ENCODE measurements around the gene LRRIQ4.

DNA sequence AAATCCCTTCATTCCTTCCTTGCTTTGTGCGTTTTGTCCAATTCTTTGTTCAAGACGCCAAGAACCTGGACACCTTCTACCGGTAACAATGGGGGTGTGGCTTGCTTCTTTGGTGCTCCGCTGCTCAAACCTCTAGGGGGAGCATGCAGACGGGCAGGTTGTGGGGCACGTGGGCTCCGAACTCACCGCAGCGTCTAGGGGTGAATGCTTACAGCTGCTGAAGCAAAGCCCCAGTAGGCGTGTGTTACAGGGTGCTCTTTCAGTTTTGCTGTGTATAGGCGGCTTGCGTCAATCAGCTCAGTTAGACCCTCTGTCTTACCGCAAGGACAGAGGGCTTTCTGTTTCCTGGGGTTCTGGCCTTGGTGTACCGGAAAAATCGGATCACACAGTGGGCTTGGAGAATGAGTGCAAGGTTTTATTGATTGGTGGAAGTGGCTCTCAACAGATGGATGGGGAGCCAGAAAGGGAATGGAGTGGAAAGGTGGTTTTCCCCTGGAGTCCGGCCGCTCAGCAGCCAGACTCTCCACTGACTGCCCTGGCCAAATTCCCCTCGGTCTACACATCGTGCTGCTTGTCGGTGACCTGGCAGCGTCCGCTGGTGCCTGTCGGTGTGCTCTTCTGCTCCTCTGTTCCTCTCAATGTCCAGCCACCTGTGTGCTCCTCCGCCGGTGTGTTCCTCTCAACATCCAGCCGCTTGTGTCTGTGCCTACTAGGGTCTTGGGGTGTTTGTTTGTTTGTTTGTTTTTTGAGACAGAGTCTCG, 1.3 kb downstream of the LRRIQ4 start:
- no peak for TF ChIP-seq FOXA2 (IDR thresholded peaks at IDR 0.05)
- TF ChIP-seq, protein P1, sequence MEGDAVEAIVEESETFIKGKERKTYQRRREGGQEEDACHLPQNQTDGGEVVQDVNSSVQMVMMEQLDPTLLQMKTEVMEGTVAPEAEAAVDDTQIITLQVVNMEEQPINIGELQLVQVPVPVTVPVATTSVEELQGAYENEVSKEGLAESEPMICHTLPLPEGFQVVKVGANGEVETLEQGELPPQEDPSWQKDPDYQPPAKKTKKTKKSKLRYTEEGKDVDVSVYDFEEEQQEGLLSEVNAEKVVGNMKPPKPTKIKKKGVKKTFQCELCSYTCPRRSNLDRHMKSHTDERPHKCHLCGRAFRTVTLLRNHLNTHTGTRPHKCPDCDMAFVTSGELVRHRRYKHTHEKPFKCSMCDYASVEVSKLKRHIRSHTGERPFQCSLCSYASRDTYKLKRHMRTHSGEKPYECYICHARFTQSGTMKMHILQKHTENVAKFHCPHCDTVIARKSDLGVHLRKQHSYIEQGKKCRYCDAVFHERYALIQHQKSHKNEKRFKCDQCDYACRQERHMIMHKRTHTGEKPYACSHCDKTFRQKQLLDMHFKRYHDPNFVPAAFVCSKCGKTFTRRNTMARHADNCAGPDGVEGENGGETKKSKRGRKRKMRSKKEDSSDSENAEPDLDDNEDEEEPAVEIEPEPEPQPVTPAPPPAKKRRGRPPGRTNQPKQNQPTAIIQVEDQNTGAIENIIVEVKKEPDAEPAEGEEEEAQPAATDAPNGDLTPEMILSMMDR (IDR thresholded peaks at IDR 0.05; ENCODE audit: low read depth, low read length, missing input control): peak; percentile 8
- no peak for TF ChIP-seq JUND (IDR thresholded peaks at IDR 0.05)
- TF ChIP-seq HNF4G (IDR thresholded peaks at IDR 0.05): no peak
- TF ChIP-seq SP1 (IDR thresholded peaks at IDR 0.05): no peak
- TF ChIP-seq, protein P2, sequence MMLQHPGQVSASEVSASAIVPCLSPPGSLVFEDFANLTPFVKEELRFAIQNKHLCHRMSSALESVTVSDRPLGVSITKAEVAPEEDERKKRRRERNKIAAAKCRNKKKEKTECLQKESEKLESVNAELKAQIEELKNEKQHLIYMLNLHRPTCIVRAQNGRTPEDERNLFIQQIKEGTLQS (IDR thresholded peaks at IDR 0.05): no peak
- TF ChIP-seq TAF1 (conservative IDR thresholded peaks at IDR 0.05): no peak
- no peak for TF ChIP-seq EGR1 (IDR thresholded peaks at IDR 0.05; ENCODE audit: low read depth in 2 of 2)
- TF ChIP-seq, protein P3, sequence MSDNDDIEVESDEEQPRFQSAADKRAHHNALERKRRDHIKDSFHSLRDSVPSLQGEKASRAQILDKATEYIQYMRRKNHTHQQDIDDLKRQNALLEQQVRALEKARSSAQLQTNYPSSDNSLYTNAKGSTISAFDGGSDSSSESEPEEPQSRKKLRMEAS (IDR thresholded peaks at IDR 0.05): no peak
- no peak for TF ChIP-seq NR2F2 (IDR thresholded peaks at IDR 0.05)
- TF ChIP-seq, protein P4, sequence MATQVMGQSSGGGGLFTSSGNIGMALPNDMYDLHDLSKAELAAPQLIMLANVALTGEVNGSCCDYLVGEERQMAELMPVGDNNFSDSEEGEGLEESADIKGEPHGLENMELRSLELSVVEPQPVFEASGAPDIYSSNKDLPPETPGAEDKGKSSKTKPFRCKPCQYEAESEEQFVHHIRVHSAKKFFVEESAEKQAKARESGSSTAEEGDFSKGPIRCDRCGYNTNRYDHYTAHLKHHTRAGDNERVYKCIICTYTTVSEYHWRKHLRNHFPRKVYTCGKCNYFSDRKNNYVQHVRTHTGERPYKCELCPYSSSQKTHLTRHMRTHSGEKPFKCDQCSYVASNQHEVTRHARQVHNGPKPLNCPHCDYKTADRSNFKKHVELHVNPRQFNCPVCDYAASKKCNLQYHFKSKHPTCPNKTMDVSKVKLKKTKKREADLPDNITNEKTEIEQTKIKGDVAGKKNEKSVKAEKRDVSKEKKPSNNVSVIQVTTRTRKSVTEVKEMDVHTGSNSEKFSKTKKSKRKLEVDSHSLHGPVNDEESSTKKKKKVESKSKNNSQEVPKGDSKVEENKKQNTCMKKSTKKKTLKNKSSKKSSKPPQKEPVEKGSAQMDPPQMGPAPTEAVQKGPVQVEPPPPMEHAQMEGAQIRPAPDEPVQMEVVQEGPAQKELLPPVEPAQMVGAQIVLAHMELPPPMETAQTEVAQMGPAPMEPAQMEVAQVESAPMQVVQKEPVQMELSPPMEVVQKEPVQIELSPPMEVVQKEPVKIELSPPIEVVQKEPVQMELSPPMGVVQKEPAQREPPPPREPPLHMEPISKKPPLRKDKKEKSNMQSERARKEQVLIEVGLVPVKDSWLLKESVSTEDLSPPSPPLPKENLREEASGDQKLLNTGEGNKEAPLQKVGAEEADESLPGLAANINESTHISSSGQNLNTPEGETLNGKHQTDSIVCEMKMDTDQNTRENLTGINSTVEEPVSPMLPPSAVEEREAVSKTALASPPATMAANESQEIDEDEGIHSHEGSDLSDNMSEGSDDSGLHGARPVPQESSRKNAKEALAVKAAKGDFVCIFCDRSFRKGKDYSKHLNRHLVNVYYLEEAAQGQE (IDR thresholded peaks at IDR 0.05): no peak
- no peak for TF ChIP-seq YY1 (IDR thresholded peaks at IDR 0.05)
- no peak for TF ChIP-seq GABPA (IDR thresholded peaks at IDR 0.05 in 1 of 2, conservative IDR thresholded peaks at IDR 0.05 in 1 of 2)

All from liver (tissue), 3 donors.